ENCODE measurements around the gene ALKBH3. TPM values are rescaled to one million over a fixed set of nuclear protein-coding genes. Genes with fewer than 3 reads are reported as not detected.

Gene ALKBH3
- total and polyA plus RNA-seq, 10 of the 15 experiments (the other 5 are each of a cell fraction or from before 2014, with no cell fraction given), result 22.1 to 50.8 (median 38.5) TPM

DNA sequence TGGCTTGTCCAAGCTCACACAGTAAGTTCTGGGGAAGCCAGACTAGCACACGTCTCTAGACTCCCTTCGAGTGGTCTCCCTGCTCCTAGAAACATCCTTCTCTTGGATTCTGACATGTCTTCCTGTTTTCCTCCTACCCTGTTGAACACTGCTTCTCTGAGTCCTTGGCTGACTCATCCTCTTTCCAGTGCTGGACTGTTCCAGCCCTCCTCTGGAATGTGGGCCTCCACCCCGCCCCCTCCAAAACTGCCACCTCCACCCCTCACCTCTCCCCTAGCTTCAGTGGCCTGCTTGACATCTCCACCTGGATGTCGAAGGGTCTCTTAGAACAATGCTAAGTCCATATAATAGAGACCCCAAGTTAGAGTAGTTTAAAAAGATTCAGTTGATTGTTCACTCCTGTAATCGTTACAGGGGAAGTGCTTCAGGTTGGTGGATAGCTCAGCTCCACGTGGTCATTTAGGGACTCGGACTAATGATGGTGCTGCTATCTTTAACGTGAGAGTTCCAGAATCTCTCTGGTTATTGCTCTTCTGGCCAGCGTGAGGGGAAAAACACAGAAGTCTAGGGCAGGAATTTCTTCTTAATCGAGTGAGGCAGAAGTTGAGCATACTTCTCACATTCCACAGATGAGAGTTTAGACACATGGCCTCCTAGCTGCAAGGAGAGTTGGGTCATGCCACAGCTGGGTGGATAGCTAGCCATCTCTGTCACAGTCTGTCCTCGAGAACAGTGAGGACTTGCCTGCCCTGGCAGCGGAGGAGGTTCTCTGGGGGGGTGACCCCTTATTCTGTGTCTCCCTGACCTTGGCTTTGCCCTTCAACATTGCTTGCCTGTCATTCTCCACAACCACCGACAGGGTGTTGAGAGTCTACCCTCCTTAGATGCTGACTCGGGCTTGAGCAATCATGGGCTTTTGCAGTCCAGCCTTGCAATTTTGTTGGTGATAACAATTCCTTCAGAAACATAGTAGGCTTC, 57.1 kb downstream of the ALKBH3 start:
- no peak overlapping the region for H3K4me2 ChIP-seq (ENCODE audit: control insufficient read depth, insufficient read depth)
- no TSS peak for BruUV-seq (replicated peaks)

More for the DNA sequence above, 57.1 kb downstream of the ALKBH3 start:
- FAIRE-seq, result no peak
- H3K4me3 ChIP-seq, result no peak overlapping the region
- peaks cover 7 to 11% of the 10 kb centered on the region in 2 experiments for H3K27me3 ChIP-seq (replicated peaks in 1 of 2; ENCODE audit: control insufficient read depth in 2 of 2, insufficient read depth in 2 of 2, low read length in 1 of 2)
- TF ChIP-seq, protein P1, sequence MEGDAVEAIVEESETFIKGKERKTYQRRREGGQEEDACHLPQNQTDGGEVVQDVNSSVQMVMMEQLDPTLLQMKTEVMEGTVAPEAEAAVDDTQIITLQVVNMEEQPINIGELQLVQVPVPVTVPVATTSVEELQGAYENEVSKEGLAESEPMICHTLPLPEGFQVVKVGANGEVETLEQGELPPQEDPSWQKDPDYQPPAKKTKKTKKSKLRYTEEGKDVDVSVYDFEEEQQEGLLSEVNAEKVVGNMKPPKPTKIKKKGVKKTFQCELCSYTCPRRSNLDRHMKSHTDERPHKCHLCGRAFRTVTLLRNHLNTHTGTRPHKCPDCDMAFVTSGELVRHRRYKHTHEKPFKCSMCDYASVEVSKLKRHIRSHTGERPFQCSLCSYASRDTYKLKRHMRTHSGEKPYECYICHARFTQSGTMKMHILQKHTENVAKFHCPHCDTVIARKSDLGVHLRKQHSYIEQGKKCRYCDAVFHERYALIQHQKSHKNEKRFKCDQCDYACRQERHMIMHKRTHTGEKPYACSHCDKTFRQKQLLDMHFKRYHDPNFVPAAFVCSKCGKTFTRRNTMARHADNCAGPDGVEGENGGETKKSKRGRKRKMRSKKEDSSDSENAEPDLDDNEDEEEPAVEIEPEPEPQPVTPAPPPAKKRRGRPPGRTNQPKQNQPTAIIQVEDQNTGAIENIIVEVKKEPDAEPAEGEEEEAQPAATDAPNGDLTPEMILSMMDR (IDR thresholded peaks at IDR 0.05 in 2 of 3, conservative IDR thresholded peaks at IDR 0.05 in 1 of 3; ENCODE audit: control insufficient read depth in 2 of 3, extremely low read depth in 1 of 3, insufficient read depth in 1 of 3, low read depth in 3 of 3, low read length in 3 of 3), result 0 out of 6 replicates have a peak, but pooled peaks of 1 of the 3 experiments have one; percentile 5
- TF ChIP-seq, protein P2, sequence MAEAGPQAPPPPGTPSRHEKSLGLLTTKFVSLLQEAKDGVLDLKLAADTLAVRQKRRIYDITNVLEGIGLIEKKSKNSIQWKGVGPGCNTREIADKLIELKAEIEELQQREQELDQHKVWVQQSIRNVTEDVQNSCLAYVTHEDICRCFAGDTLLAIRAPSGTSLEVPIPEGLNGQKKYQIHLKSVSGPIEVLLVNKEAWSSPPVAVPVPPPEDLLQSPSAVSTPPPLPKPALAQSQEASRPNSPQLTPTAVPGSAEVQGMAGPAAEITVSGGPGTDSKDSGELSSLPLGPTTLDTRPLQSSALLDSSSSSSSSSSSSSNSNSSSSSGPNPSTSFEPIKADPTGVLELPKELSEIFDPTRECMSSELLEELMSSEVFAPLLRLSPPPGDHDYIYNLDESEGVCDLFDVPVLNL (IDR thresholded peaks at IDR 0.05; ENCODE audit: low read depth, low read length), result no peak
- WGBS (ENCODE audit: insufficient coverage, insufficient replicate concordance, low lambda C conversion rate, missing lambda C conversion rate), result 31% methylated on average over 13 of the region's 14 CpGs
- ChIA-PET CTCF (no interaction called here), SMC1A (ENCODE audit: uncharacterized antibody, unreplicated experiment) (no interaction called here), RAD21 (ENCODE audit: unreplicated experiment) (no interaction called here), POLR2A (interaction anchor here (0.6 kb wide), 1 partner anchor 1017 kb away, joined by 3 read pairs; no protein-coding TSS in a partner anchor)
- H3K36me3 ChIP-seq (ENCODE audit: control insufficient read depth in 2 of 2, insufficient read depth in 2 of 2, low read length in 1 of 2), result no peaks in the 10 kb centered on the region
- no peaks in the 10 kb centered on the region for H4K20me1 ChIP-seq (ENCODE audit: control insufficient read depth, insufficient read depth)
- no peak overlapping the region for H3K9ac ChIP-seq (ENCODE audit: control insufficient read depth, insufficient read depth, low read length)
- H3K79me2 ChIP-seq (ENCODE audit: control insufficient read depth, insufficient read depth, low read length), result no peaks in the 10 kb centered on the region
- ATAC-seq, result no peak
- no peaks in the 10 kb centered on the region for H3K9me3 ChIP-seq (replicated peaks; ENCODE audit: control insufficient read depth, insufficient read depth, low read length)
- intact Hi-C loops (cut with micrococcal nuclease; ENCODE audit: unreplicated experiment), result no loop called here
- DNase-seq (ENCODE audit: low read depth, low spot score), result no peak
- no peaks in the 10 kb centered on the region for H3K4me1 ChIP-seq (ENCODE audit: control insufficient read depth, insufficient read depth, low read length)
- no peak overlapping the region for H3K27ac ChIP-seq (ENCODE audit: control insufficient read depth, insufficient read depth)
- in situ Hi-C loops (cut with MboI), result no loop called here
- H2AFZ ChIP-seq (ENCODE audit: control insufficient read depth, low read depth, low read length), result no peak overlapping the region

Measured in GM12878 (cell line).